ENCODE results near the gene SLC35B2.

Gene SLC35B2

DNA sequence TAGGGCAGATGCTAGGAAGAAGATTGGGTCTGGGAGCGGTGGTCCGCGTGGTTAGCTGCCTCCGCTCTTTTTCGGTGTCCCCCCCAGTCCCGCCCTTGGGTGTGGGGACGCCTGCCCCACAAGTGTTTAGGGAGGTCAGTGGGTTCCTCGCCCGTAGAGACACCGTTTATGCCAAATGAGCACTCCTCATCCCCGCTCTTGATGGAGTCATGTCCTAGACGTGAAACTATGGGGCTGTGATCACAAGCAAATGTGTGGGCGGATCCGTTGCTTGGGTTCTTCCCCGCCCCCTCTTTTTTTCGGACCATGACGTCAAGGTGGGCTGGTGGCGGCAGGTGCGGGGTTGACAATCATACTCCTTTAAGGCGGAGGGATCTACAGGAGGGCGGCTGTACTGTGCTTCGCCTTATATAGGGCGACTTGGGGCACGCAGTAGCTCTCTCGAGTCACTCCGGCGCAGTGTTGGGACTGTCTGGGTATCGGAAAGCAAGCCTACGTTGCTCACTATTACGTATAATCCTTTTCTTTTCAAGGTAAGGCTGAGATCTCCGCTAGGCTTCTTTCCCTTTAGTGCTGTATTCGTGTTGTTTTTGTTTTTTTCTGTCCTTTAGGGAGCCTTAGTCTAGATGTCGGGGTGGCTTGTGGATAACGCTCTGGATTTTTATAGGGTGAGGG is 10.5 kb downstream of the SLC35B2 start, which contains the start of gene HSP90AB1:
Gene HSP90AB1, plus strand, starts transcription at position 439 of the 675 bp plus-strand sequence. CDS start 1,529 bp downstream, outside the sequence.
- peak; percentile 88 to 98 (median 95) for DNase-seq
- intact Hi-C loops (cut with DNase I): no loop called here

DNA sequence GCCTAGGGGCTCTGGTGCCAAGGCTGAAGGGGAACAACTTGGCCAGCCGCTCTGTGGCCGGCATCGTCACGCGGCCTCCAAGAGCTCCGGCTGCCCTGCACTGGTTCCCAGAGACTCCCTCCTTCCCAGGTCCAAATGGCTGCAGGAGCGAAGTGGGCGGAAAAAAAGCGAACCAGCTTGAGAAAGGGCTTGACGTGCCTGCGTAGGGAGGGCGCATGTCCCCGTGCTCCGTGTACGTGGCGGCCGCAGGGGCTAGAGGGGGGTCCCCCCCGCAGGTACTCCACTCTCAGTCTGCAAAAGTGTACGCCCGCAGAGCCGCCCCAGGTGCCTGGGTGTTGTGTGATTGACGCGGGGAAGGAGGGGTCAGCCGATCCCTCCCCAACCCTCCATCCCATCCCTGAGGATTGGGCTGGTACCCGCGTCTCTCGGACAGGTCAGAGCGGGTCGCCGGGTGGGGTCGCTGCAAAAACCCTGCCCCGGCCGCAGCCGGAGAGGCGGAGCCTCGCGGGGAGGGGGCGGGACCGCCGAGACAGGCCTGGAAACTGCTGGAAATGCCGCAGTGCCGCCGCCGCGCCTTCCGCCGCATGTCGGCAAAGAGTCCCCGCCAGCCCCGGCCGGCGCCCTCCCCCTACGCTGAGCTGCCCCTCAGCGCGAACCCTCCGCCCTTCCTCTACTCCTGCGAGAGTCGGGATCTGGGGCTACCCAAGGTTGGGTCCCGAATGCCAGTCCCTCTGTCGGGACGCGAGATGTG is 11.2 kb downstream of the SLC35B2 start:
- intact Hi-C loops (cut with DNase I): no loop called here
- peak; percentile 61 to 93 (median 84) for DNase-seq

DNA sequence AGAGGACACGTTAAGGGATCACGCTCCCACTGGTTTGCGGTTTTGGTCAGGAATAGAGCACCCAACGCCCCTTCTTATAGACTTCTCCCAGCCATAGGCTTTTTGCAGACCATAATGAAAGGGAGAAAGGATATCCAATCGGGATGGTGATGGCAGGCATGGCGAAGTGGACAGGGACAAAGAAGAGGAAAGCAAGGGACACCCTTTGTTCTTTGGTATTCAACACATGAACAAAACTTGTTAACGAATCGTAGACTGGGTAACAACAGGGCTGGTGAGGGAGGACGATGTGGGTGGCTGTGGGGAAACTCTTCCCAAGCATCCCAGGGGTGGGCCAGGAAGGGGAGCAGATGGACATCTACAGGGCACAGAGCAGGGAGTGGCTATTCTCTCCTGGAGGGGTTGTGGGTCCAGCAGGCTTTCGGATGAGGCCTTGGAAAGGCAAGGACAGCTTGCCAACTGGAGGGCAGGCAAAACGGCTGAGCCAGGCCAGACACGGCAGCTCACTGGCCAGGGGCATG is 11.9 kb downstream of the SLC35B2 start:
- no peak for DNase-seq

DNA sequence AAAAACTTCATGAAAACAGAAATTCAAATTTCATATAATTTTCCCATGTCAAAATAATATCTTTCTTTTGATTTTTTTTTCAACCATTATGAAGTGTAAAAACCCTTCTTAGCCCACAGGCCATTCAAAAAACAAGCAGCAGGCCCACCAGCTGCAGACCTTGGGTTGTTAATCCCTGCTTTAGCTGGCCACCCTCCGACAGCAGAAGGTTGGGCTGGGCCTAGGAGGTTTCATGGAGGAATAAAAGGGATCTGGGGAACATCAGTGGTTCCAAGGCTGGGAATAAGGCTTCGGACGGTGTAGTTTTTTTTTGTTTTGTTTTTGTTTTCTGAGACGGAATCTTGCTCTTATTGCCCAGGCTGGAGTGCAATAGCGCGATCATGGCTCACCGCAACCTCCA is 14.0 kb downstream of the SLC35B2 start:
- DNase-seq: peak in 1 of 42 donors; percentile 28

More for the DNA sequence above, 11.9 kb downstream of the SLC35B2 start:
- intact Hi-C loops (cut with DNase I): no loop called here

DNA sequence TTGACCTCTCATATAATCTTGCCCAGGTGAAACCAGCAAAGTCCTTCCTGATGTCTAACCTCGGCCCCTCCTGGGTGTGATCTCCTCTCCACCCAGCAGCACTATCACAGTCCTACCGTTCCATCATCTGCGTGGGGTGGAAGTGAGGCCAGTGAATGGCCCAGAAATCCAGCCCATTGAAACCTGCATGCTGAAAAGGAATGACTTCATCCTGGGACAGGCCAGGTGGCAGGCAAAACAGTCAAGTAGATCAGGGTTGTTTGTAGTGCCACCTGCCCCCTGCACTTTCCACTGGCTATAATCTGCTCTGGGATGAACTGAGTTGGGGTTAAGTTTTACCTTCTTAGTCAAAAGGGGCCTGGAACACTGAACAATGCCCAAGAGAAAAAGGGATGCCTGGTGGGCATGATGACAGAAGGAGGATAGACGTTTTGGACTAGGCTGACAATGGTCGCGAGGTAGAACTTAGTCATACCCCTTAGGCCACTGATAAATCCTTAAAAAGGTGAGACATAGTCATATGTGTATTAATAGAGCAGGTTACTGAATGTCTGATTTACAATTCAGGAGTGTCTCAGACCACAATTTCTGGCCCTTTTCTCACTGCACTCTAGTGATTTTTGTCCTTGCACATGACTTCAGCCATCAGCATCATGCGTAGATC is 18.5 kb downstream of the SLC35B2 start:
- intact Hi-C loops (cut with DNase I): loop anchor here (10.0 kb wide), 1 partner anchor 134 kb away; no protein-coding TSS in a partner anchor

More for the DNA sequence above, 14.0 kb downstream of the SLC35B2 start:
- intact Hi-C loops (cut with DNase I): no loop called here

DNA sequence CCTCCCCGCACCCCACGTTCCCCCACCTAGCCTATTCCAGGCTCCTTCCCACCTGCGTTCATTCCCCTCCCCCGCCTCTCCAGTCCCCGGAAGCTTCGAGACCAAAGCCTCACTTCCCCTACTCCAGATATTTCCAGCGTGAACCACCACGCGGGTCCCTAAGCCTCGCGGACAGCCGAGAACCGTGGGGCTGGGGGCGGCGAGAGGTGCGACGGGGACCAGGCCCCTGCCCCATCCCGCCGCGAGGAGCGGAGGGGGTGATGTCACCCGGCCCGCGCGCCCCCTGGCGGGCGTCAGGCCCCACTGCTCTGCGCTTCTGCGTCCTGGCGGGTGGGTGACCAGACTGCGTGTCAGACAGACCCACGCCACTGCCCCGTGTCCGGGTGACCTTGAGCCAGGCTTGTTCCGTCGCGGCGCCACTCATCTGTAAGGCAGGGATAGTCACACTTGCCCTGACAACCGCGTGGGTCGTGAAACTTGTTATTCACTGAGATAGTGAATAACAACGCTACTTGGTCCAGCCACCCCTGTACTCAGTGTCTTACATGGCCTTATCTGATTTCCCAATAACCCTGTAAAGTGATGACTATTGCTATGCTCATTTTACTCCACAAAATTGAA is 19.4 kb downstream of the SLC35B2 start:
- DNase-seq: peak; percentile 65 to 93 (median 86)
- intact Hi-C loops (cut with DNase I): loop anchor here (10.0 kb wide), 1 partner anchor 133 kb away; no protein-coding TSS in a partner anchor

More for the DNA sequence above, 18.5 kb downstream of the SLC35B2 start:
- peak in 1 of 42 donors; percentile 12 for DNase-seq

DNA sequence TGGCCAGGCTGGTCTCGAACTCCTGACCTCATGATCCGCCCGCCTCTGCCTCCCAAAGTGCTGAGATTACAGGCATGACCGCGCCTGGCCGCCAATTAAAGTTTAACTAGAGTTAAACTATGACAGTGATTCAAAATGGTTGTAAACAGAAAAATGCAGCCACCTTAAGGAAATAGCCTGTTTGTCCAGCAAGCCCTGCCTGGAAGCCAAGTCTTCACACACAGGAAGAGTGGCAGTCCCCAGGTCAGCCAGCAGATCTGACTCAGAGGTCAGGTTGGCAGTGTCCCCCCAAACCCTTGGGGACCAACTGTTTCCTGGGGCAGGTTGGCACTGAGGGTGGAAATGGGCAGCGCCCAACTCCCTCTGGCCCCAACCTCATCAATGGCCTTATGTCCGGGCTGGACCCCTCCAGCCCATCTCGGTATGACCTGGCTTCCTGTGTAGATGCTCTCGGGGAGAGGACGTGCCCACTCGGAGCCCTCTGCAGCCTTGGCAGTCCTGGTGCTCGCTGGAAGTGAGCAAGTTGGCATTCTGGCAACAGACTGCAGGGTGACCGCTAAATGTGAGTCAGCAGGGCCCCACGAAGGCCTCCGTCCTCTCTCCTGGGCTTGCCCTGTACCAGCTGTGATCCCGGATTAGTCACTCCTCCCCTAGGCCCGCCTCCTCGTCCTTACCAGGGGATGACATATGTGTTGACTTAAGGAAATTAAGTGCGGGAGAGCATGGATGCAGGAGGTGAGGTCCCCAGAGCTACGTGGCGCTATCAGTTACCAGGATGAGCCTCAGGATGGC is 20.1 kb downstream of the SLC35B2 start:
- intact Hi-C loops (cut with DNase I): loop anchor here (10.0 kb wide), 1 partner anchor 132 kb away; no protein-coding TSS in a partner anchor

DNA sequence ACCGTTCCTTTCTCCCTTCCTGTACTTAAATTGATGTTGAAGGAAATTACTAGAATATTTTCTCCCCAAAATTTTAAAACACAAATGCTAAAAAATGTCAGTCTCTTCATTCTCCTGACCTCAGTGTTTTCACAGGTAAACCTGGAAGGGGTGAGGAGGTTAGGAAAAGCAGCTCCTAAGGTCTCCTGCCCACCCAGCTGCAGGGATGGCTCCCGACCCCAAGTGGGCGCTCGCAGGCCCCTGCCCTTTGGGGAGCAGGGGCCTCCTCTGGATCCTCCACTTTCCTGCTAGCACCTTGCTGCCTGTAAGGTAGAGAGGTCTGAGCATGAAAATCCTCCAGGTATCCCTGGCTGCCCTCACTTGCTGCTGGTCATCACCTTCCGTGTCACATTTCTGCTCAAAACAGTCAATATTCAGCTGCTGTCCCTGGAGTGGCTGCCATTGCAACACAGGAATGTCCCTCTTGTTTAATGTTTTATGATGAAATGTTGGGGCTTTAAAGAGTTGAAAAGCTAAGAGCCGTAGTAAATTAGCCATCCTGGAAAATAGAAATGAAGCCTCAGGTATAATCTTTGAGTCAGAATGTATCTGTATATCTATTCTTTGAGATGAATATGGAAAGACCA is 21.3 kb downstream of the SLC35B2 start:
- peak in 1 of 42 donors; percentile 6 for DNase-seq
- intact Hi-C loops (cut with DNase I): loop anchor here (2.0 to 10.0 kb wide), 2 partner anchors 63 to 131 kb away; no protein-coding TSS in a partner anchor

More for the DNA sequence above, 20.1 kb downstream of the SLC35B2 start:
- peak; percentile 62 to 96 (median 82) for DNase-seq

GRCh38 chr6:44235269-44235668 is 22.1 kb downstream of the SLC35B2 start:
- DNase-seq: no peak
- intact Hi-C loops (cut with DNase I): loop anchor here (2.0 to 10.0 kb wide), 2 partner anchors 62 to 130 kb away; no protein-coding TSS in a partner anchor

DNA sequence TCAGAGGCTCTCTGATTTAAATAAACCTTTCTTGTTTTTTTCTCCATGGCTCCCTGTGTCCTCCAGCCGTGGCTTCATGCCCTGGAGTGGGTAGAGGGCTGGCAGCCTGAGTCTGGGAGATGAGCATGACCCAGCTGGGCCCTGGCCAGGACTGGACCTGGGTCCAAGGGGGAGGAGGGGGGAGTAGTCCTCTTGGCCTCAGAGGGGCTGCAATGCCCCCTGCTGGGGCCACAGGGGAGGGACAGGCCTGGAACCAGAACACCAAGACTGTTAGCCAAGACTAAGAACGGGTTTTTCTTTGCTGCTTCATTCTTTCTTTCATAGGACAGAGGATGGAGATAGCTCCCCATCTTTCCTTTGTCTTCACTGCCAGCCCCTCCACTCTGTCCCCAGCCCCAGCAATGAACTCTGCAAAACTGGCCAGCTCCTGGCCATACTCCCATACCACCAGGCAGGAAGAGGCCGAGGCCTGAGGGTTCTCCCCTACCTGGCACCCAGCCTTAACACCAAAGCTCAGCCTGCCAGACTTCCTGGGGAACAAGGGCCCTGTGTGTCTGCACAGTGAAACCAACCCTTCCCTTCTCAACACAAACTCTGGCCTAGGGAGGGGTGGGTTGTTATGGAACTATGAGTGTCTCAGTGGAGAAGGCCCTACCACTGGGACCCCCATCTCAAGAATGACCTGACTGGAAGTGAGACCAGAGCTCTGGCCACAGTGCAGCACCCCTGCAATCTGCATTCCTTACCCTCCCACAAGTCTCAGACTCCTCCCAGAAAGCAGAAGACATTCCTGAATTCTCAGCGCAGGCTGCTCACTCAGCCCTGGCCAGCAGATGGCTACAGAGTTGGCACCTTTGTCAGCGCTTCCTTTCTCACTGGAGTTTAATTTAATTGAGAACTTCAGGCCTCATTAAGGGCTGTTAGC is 23.0 kb downstream of the SLC35B2 start:
- peak; percentile 79 to 97 (median 90) for DNase-seq
- intact Hi-C loops (cut with DNase I): loop anchor here (2.0 to 10.0 kb wide), 2 partner anchors 62 to 130 kb away; no protein-coding TSS in a partner anchor

DNA sequence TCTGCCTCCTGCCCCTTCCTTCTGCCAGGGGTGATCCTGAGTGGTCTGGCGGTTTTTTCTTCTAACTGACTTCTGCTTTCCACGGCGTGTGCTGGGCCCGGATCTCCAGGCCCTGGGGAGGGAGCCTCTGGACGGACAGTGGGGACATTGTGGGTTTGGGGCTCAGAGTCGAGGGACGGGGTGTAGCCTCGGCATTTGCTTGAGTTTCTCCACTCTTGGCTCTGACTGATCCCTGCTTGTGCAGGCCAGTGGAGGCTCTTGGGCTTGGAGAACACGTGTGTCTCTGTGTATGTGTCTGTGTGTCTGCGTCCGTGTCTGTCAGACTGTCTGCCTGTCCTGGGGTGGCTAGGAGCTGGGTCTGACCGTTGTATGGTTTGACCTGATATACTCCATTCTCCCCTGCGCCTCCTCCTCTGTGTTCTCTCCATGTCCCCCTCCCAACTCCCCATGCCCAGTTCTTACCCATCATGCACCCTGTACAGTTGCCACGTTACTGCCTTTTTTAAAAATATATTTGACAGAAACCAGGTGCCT is 23.7 kb downstream of the SLC35B2 start:
- no peak for DNase-seq
- intact Hi-C loops (cut with DNase I): loop anchor here (2.0 to 10.0 kb wide), 2 partner anchors 61 to 129 kb away; no protein-coding TSS in a partner anchor

- DNase-seq: peak in 1 of 42 donors; percentile 34
- intact Hi-C loops (cut with DNase I): loop anchor here (10.0 kb wide), 1 partner anchor 128 kb away; no protein-coding TSS in a partner anchor
These were observed 24.4 kb downstream of the SLC35B2 start for GRCh38 chr6:44232676-44233566.

- intact Hi-C loops (cut with DNase I): loop anchor here (10.0 kb wide), 1 partner anchor 127 kb away; no protein-coding TSS in a partner anchor
- peak in 1 of 42 donors; percentile 24 for DNase-seq
These were observed 25.9 kb downstream of the SLC35B2 start for GRCh38 chr6:44231426-44231825.

GRCh38 chr6:44230034-44230675 is 27.2 kb downstream of the SLC35B2 start:
- intact Hi-C loops (cut with DNase I): loop anchor here (10.0 kb wide), 1 partner anchor 125 kb away; no protein-coding TSS in a partner anchor
- DNase-seq: no peak
